HG02571 (cell line): ENCODE data around the gene TSPAN18.

Source experiments
- ATAC-seq: cut with Tn5 transposase; IDR thresholded peaks from one replicate; pipeline ENCODE4 v1.9.1; 2021; ENCODE audit warnings: mild to moderate bottlenecking, moderate library complexity; ENCODE audit not compliant: unreplicated experiment

Gene TSPAN18

DNA sequence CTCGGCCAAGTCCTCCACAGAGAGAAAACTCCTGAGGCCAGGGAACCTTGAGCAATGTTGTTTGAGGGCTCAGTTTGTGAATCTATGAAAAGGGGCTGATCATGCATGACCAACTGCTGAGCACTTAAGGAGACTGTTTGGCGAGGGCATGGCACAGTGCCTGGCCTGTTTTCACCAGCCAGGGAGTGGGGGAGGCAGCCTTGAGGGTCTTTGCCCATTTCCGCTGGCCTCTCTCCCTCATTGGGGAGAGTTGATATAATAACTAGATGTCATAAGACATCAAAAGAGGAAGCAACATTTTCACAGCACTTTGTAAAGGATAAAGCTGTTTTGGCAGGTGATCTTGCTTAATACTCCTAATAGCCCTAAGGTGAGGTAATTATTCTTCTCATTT is 113.3 kb downstream of the TSPAN18 start:
- ATAC-seq = no peak

DNA sequence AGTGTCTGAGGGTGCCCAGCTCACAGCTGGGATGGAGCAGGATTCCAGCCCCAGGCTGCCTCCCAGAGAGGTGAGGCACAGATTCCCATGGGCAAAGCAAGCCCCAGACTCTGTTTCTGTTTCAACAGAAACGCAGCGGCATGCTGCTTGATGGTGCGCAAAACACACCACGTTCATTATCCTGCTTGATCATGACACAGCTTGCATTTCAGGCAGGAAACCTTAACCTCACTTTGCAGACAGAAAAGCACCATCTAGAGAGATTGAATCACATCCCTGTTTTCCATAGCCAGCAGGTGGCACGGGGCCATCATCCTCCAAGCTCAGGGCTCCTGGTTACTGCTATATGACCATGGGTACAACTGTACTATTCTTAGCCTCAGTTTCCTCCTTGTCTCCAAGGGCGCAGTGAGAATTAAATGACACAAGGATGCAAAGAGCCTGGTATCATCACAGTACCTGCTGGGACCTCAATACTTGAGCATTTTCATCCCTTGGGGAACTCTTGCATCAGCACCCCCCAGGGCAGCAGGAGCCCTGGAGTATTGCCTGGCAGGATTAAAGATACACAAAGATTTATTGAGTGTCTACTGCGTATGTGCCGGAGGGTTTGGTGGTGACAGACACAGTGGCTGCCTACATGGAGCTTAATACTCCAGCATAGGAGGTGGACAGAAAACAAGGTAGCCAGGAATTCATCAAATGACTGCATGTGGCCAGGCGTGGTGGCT is 113.9 kb downstream of the TSPAN18 start:
- ATAC-seq = no peak

DNA sequence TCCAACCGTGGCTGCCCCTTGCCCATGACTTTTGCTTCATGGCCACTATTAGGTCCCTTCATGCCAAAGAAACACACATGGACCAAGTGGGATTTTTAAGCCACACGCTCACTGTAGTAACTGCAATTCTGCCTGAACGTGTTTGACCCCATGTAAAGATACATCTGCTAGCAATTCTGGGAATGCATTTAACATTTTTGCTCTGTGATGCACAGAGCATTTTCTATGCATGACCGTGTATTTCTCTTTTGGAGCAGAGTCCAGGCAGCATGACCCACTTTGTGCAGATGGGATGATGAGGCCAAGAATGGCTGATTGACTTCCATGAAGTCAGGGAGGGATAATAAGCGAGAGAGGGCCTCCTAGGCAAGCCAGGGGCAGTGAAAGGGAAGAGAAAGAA is 115.5 kb downstream of the TSPAN18 start:
- ATAC-seq = no peak

DNA sequence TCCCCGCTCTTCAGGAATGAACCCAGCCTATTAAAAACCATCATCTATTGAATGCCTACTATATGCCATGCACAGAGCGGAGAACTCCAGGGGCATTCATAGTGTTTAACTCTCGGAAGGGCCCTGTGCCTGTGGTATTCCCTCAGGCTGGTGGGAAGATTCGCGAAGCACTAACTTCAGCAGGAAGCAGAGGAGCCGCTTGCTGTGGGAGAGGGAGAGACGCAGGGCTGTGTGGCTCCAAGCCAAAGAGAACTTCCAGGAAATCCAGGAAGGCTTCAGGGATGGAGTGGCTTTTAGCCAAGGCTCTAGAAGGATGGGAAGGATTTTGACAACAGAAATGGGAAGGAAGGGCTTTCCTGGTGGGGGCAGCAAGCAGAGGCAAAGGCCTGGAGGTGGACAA is 120.1 kb downstream of the TSPAN18 start:
- no peak for ATAC-seq

DNA sequence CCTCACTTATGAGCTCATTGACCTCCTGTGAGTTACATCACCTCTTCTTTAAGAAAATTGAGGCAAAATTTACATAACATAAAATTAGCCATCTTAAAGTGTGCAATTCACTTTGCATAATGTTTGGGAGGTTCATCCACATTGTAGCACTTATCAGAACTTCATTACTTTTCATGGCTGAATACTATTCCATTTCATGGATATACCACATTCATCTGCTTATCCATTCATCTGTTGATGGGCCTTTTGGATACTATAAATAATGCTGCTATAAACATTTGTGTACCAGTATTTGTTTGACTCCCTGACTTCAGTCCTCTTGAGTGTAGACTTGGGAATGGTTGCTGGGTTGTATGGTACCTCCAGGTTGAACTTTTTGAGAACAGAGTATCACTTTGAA is 120.6 kb downstream of the TSPAN18 start:
- ATAC-seq = no peak

DNA sequence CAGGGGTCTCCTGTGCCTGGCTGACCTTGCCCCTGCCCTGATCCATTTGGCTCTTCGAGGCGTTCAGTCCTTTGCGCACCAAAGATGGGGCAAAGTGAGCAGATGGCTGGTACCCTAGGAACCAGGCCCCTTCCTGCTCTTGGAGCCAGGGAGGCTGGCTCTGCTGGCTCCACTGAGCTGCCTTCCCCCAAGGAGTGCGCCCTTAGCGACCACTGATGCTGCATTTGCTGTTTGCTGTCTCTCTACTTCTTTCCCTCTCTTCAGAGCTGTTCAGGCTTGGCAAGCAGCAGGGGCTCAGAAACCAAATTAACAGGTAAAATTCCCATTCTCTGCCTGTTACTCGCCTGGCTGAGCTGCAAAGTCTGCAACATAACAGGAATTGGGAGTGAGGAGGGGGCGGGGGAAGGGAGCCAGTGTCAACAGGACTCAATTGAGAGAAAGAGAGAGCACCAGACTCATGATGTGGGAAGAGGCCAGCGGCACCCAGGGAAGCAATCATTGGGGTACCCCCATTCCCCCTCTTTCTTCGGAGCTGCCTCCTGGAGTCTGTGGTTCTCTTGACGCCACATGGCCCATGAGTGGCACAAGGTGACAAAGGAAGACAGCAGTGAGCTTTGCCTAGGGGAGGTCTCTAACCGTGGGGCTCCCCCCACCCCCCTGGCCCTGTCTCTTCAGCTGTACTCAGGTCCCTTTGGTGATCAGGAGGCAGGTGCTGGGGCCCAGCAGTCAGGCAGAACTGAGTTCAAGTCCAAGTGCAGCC is 121.6 kb downstream of the TSPAN18 start:
- no peak for ATAC-seq

DNA sequence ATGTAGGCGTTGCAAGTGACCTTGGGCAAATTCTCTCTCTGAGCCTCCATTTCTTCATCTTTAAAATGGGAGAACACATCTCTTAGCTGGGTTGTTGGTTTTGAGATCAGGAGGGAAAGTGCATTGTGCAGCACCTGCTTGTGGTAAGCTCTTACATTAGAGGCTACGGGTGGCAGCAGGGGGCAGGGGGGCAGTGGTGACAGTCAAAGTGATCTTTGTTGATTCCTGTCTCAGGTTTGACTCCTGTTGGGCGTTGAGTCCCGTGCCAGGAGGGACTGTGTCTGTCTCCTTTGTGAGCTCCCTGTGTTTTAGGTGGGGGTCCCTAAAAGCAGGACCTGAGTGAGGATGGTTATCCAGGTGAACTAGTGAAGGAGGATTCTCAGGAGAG is 122.2 kb downstream of the TSPAN18 start:
- no peak for ATAC-seq

DNA sequence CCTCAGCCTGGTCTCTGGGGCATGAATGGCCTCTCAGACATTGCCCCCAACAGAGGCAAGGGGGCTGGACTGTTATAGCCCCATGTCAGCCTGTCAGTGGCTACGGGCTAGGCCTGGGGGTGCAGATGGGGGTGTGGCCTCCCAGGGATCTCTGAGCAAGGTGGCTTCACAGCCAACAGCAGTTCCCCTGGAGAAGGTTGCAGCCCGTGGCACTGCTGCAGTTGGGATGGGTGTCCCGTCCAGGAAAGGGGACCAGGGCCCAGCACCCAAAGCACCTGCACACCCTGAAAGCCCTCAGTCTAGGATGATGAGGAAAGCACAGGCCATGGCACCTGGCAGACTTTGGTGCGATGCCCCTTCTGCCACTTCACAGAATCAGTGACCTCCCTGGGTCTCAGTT is 122.7 kb downstream of the TSPAN18 start:
- ATAC-seq = no peak

DNA sequence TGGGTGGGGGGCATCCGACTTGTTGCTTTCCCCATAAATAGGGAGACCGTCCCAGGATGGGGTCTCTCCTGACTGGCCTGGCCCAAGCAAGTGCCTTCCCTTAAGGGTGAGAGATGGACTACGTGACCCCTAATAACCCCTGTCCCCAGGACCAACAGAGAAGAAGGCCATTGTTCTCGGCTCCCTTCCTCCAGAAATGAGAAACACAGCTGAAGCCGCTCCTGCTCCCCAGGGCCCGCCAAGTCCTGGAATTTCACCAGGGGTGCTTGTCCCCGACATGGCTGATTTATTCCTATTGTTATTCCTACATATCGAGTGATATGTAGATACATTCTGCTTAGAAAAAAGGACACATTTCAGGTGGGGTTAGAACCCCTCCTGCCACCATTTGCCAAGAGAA is 123.2 kb downstream of the TSPAN18 start:
- ATAC-seq = no peak

DNA sequence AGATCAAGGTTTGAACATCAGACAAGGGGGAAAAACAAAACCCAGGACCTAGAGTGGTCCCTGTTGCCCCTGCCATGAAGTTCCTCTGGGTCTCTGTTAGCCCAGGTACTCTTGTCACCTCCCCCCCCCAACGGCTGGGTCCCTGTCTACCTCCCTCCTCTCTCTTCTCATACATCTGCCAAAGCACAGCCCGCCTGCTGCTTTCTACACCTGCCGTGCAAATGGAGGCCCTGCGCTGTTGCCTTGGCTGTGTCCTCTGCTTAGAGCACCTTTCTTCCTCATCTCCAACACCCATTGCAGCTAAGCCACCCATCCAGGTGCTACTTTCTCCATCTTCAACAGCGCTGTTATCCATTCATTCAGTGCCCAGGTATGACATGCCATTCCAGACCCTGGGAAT is 124.7 kb downstream of the TSPAN18 start:
- no peak for ATAC-seq

DNA sequence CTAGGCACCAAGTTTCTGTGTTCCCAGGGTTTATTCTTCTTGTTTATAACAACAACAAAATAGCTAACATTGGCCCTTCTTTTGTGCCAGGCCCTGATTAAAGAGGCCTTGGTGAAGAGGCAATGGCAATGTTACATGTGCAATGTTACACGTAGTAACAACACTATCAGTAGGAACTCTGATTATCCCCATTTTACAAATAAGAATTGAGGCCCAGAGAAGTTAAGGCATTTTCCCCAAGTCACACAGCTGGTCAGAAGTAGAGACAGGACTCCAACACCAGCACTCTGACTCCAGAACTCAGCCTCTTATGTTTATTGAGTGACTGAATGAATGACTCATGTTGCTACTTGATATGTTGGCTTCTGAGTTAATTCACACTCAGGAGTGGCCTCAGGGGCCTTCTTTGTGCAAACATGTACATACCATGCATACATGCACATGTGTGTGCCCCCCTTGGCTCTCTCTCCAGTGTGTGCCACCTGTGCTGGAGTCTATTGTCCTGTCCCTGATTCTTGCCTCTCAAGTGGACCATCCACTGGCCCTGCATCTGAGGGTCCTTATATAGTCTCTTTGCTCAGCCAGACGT is 125.5 kb downstream of the TSPAN18 start:
- ATAC-seq = no peak

DNA sequence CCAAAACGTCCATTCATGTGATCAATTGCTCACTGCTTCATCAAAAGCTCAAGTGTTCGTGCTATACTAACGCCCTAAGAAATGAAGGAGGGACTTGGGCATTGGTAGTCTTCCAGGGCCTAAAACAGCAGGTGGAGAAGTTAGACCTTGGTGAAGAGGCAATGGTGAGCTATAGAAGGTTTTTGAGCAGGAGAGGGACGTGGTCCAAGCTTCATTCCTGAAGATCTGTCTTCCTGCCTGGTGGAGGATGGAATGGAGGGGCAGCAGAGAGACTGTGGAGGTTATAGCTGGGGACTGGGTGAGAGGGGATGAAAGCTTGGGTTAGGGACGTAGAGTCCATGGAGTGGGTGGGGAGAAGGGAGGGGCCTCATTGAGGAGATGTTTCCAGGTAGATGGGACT is 126.2 kb downstream of the TSPAN18 start:
- no peak for ATAC-seq

DNA sequence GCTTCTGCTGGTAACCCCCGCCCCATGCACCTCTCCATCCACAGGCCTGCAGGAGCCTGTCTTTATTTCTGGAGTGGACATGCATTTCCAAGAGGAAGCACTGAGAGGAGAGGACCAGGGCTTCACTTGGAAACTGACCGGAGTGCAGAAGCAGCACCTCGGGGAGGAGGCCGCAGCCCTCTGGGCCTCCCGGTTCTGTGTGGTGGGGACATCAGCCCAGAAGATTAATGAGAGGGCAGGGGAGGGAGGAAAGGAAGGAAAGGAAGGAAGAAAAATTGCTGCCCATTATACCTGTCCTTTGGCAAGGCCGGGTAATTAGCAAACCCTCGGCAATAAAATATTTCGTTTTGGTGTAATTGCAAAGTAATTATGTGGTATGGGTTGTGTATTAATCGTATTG is 126.9 kb downstream of the TSPAN18 start:
- no peak for ATAC-seq

DNA sequence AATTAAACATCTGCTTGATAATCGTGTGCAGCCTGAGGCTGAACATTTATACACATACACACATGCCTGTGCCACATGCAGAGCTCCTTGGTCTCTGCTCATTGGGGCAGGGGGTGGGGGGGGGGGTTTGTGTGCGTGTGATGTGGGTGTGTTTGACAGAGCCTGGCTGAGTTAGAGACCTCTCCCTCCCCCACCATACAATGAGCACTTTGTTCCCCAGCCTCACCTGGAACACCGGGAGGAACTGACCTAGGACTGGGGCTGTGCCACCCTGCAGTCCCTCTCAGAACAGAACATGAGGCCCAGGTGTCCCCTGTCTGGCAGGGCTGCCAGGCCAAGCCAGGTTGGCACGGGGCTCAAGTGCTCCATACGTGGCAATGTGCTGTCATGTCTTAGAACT is 127.3 kb downstream of the TSPAN18 start:
- no peak for ATAC-seq

DNA sequence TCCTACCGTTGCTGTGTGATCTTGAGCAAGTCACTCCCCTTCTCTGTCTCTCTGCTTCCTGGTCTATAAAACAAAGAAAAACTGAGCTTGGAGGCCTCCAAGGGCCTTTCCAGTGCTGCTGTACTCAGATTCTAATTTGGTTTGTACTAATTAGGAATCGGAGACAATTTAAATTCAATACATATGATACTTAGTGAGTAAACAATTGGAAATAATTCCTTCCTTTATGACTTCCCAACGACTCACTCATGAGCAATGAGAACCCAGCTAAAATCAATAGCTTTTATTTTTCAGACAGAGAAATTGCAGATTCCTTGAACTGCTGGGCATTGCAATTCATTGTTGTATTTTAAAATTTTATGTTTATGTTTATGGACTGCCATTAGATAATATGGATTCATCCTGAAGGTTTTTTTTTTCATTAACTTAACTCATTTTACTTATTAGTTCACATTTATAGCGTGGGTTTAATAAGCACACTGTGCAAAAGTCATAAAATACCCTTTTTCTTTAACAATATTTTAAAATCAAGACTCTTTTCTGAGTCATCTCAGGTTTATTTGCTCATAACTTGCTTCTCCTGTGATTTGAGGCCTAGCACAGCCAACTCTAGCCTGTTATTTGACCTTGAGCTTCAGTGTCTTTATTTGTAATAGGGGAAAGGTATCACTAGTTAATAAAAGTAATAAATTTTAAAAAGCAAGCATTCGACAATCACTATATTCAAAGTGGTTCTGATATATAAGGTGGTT is 128.2 kb downstream of the TSPAN18 start:
- ATAC-seq = no peak

DNA sequence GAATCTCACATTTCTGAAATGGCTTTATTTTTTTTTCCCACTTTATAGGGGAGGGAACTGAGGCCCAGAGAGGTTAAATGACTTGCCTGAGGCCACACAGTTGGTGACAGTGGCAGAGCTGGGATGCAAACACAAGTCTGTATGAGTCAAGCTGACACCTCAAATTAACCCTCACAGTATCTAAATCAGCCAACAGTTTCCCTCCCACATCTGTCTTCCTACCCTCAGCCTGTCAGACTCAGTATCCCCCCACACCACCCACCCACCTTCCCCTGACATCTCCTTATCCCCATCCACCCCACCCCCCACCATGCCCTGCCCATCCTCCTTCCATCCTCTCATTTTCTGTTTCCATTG is 128.7 kb downstream of the TSPAN18 start:
- no peak for ATAC-seq

DNA sequence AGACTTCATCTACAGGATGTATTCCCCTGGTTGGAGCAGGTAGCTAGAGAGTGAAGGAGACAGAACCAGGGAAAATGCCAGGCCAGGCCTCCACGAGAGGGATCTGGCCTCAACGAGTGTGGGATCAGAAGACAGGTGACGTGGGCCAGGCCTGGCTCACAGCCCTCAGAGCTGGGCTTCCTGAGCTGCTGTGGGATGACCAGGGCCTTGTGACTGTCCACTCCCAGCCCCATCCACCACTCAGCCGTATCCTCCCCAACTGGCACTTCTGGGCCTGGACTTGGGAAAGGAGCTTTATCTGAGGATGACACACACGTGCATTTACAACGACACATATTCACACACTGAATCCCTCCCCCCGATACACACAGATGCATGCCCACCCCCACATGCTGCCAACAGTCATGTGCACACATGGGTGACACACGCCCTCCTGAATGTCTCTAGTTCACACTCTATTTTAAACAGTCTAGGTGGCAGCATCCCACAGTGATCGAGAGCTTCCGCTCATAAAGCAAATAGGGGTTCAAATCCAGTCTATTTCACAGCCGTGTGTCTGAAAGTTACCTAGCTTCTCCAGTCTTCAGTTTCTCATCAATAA is 130.8 kb downstream of the TSPAN18 start:
- no peak for ATAC-seq

DNA sequence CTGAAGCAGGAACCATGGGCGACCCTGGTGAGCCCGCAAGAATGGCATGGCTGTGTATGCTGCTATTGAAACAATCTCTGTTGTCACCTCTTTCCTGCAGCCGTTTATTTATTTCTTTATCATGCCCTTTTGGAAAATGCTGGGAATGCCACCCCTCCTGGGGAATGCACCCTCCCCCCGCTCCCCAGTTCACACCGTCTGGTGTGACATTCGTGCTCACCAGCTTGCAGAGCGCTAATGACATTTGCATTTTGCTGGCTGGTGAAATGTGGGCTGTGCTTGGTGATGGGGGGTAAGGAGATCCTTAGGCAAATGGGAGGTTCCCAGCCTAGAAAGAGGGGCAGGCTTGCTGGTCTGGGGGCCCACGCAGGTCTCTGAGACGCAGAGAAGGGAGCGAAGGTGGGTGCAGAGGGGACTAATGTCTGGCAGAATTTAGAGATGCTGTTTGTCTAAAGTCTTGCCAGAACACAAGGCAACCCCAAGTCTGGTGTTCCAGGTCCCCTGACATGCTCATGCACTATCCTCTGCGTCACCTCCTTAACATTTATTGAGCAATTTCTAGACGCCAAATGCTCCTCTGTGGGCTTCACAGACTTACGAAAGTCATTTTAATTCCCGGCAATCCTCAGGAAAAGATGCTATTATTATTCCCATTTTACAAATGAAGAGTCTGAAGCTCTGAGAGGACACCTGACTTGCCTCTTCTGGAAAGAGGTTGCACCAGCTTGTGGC is 132.2 kb downstream of the TSPAN18 start:
- ATAC-seq = no peak

DNA sequence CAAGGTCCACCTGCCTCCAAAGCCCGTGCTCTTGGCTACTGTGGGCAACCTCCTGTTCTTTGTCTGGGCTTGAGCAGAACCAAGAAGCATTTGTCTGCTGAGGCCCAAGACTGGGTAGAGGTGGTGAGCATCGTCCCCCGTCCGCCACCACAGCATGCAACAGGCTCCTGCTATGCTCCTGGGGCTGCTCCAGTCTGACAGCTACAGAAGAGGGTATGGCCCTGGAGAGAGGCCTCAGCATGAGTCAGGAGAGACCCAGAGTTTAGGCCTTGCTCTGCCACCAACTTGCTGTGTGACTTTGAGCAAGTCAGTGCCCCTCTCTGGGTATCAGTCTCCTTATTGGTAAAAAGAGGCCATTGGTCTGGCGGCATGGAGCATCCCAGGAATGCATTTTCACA is 132.8 kb downstream of the TSPAN18 start:
- ATAC-seq = no peak

DNA sequence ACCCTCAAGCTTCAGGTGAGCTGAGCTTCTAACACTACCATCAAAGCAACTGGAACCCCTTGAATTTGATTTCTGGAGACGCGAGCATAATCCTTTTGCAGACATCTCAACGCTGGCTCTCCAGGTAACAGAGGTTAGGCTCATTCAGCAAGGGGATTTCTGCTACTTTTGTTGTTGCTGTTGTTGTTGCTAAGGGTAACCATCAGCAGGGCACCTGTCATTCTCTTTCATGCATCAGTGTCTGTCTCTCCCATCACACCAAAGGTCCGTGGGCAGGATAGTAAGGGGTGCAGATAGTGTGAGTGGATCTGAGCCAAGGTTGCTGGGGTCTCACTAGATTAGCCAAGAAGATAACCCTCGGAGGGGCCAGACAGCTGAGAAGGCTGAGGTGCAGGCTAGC is 133.6 kb downstream of the TSPAN18 start:
- no peak for ATAC-seq
